Measurements from ENCODE around the gene INPP5D.

DNA sequence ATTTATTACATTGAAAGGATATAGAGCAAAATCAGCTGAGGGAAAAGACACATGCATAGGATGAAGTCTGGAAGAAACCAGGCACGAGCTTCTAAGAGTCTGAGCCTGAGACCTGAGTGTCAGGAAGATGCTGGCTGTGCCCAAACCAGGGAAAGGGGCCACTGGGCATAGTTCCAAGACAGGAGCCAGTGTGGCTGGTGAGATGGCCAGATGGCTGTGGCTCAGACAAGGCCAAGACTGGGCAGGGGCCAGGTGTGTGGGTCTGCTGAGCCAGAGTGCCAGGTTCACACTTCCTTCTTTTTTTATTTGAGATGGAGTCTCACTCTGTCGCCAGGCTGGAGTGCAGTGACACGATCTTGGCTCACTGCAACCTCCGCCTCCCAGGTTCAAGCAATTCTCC is 95.9 kb downstream of the INPP5D start:
- TF ChIP-seq, protein P1, sequence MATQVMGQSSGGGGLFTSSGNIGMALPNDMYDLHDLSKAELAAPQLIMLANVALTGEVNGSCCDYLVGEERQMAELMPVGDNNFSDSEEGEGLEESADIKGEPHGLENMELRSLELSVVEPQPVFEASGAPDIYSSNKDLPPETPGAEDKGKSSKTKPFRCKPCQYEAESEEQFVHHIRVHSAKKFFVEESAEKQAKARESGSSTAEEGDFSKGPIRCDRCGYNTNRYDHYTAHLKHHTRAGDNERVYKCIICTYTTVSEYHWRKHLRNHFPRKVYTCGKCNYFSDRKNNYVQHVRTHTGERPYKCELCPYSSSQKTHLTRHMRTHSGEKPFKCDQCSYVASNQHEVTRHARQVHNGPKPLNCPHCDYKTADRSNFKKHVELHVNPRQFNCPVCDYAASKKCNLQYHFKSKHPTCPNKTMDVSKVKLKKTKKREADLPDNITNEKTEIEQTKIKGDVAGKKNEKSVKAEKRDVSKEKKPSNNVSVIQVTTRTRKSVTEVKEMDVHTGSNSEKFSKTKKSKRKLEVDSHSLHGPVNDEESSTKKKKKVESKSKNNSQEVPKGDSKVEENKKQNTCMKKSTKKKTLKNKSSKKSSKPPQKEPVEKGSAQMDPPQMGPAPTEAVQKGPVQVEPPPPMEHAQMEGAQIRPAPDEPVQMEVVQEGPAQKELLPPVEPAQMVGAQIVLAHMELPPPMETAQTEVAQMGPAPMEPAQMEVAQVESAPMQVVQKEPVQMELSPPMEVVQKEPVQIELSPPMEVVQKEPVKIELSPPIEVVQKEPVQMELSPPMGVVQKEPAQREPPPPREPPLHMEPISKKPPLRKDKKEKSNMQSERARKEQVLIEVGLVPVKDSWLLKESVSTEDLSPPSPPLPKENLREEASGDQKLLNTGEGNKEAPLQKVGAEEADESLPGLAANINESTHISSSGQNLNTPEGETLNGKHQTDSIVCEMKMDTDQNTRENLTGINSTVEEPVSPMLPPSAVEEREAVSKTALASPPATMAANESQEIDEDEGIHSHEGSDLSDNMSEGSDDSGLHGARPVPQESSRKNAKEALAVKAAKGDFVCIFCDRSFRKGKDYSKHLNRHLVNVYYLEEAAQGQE (IDR thresholded peaks at IDR 0.05; ENCODE audit: low read depth), result no peak
- no peak for TF ChIP-seq USF1 (IDR thresholded peaks at IDR 0.05)
